ENCODE data around the gene PPP1R8.

The PPP1R8 gene

DNA sequence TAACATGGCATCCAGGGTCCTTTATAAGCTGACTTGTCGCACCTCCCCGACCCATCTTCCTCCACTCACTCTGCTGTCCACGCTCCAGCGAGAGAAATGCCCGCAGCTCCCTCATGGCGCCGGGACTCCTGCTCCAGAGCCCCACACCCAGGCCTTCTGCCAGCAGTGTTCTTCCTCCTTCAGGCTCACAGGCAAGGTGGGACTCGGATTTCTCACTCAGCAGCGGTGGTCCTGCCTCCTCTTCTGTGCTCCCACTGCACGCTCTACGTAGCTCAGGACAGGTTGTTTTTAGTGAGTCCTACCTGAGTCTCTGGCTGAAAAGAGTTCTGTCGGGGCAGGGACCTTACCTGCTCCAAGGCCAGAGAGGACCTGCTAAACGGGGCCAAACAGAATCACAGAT lies 53.0 kb downstream of the PPP1R8 start:
- no peak overlapping the region for H3K27ac ChIP-seq
- TF ChIP-seq, protein P1, sequence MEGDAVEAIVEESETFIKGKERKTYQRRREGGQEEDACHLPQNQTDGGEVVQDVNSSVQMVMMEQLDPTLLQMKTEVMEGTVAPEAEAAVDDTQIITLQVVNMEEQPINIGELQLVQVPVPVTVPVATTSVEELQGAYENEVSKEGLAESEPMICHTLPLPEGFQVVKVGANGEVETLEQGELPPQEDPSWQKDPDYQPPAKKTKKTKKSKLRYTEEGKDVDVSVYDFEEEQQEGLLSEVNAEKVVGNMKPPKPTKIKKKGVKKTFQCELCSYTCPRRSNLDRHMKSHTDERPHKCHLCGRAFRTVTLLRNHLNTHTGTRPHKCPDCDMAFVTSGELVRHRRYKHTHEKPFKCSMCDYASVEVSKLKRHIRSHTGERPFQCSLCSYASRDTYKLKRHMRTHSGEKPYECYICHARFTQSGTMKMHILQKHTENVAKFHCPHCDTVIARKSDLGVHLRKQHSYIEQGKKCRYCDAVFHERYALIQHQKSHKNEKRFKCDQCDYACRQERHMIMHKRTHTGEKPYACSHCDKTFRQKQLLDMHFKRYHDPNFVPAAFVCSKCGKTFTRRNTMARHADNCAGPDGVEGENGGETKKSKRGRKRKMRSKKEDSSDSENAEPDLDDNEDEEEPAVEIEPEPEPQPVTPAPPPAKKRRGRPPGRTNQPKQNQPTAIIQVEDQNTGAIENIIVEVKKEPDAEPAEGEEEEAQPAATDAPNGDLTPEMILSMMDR (IDR thresholded peaks at IDR 0.05) = no peak
- TF ChIP-seq ZFX (IDR thresholded peaks at IDR 0.05; ENCODE audit: borderline replicate concordance) = no peak

DNA sequence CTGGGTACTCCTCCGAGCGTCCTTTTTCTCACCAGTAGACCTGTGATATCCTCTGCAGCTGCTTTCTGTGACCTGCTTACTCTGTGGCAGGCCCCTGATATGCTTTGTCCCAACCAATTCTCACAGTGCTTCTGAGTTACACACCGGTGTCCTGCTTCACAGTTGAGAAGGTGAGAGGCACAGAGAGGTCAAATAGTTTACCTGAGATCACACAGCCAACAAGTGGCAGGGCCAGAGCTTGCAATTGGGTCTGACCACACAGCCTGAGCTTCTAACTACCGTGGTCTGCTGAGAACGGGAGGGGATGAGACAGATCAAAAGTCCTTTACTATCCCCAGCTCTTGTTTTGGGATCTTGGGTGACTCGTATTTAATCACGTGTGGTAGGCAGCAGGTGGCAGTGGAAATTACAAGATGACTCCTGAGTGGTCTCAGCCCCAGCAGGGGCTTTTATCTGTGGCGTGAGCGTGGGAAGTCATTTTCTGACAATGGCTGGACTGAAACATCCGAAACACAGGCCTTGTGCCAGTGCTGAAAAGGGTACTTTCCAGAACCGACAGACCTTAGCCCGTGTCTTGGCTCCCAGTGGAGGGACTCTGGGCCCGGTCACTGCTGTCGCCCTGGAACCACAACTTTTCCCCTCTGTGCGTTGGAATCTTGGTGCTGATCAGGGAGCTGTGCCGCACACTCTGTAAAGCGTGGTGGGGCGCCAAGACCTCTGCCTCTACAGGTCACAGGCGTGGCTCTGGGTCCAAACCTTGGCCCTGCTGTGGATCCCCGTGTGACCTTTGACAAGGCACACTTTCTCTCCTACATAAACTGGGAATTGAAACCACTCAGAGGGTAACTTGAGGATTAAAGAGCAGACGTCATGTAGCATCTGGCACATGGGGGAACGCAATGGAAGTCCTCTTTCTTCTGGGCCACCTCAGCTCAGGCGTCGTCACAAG lies 53.7 kb downstream of the PPP1R8 start:
- H3K27ac ChIP-seq = no peak overlapping the region
- no peak for TF ChIP-seq ZFX (IDR thresholded peaks at IDR 0.05; ENCODE audit: borderline replicate concordance)
- TF ChIP-seq, protein P1 (IDR thresholded peaks at IDR 0.05) = no peak

DNA sequence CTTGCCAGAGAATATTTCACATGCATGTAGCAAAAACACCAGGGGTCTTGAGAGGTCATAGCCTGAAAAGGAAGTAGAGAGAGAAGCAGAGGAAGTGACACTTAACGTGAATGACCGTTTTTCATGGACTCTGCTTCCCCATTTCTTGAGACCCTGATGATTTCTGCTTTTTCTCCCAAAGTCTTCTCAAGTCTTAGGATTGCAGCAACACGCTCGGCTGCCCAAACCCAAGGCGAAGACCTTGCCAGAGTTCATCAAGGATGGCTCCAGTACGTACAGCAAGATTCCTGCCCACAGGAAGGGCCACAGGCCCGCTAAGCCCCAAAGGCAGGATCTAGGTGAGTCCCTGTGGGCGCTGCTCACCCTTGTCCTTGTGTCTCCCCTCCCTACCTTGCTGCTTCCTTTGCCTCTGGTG lies 54.5 kb downstream of the PPP1R8 start:
- no peak overlapping the region for H3K27ac ChIP-seq
- TF ChIP-seq ZFX (IDR thresholded peaks at IDR 0.05; ENCODE audit: borderline replicate concordance) = no peak
- TF ChIP-seq, protein P1 (IDR thresholded peaks at IDR 0.05) = no peak

DNA sequence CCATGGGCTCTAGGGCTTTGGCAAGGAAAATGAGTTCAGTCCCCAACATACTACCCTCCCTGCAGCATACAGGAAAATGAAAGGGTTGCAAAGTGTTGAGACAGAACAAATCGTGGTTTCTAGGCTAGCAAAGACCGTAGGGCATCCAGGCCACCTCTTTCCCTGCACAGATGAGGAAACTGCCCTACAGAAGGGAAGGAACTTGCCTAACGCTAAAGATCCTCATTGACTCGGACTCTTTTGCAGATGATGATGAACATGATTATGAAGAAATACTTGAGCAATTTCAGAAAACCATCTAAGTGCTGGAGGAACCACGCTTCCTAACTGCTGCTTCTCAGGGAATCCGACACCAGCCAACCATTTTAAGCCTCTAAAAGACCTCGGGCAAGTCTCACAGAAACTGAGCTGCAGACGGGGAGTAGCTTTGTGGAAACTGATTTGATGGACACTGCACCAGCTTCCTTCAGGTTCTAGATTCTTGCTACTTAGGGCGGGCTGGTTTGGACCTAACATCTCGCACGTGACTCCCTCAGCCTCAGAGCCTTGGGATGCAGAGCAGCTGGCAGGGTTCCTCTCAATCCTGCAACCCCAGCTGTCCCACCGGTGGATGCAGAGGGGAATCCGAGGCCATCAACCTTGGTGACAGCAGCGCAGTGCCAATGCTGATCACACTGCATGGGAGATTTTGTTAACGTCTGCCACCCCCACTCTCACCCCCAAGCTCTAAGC lies 55.2 kb downstream of the PPP1R8 start:
- no peak for TF ChIP-seq ZFX (IDR thresholded peaks at IDR 0.05; ENCODE audit: borderline replicate concordance)
- TF ChIP-seq, protein P1 (IDR thresholded peaks at IDR 0.05) = no peak
- no peak overlapping the region for H3K27ac ChIP-seq

GRCh38 chr1:27886353-27886679 lies 55.7 kb downstream of the PPP1R8 start:
- TF ChIP-seq, protein P1 (IDR thresholded peaks at IDR 0.05) = no peak
- no peak for TF ChIP-seq ZFX (IDR thresholded peaks at IDR 0.05; ENCODE audit: borderline replicate concordance)
- H3K27ac ChIP-seq = no peak overlapping the region

- TF ChIP-seq, protein P1 (IDR thresholded peaks at IDR 0.05) = no peak
- no peak for TF ChIP-seq ZFX (IDR thresholded peaks at IDR 0.05; ENCODE audit: borderline replicate concordance)
- no peak overlapping the region for H3K27ac ChIP-seq
Observed at GRCh38 chr1:27886744-27887143, 56.2 kb downstream of the PPP1R8 start.

Measured in 22Rv1 (cell line).